GM12865 (cell line): ENCODE measurements around the gene CXCL6.

ENCODE experiments used
- DNase-seq: peaks from one replicate; pipeline ENCODE4 v3.0.0; 2010; ENCODE audit warnings: low read depth
- H3K4me3 ChIP-seq: 2 replicates; pipeline ENCODE4 v1.5.1; 2011; ENCODE audit warnings: mild to moderate bottlenecking, low read depth, low read length, control low read depth
- CTCF ChIP-seq: IDR thresholded peaks from 2 replicates; pipeline ENCODE4 v1.5.1; 2011; ENCODE audit warnings: low read length, control low read depth, low read depth, inconsistent platforms; ENCODE audit not compliant: insufficient read depth; ENCODE audit errors: missing control alignments

CXCL6 gene

GRCh38 chr4:73853718-73854473 lies 17.4 kb downstream of the CXCL6 start:
- DNase-seq: no peak
- no peak for TF ChIP-seq CTCF
- H3K4me3 ChIP-seq: no peak overlapping the region

GRCh38 chr4:73855406-73855805 lies 18.9 kb downstream of the CXCL6 start:
- DNase-seq: no peak
- no peak for TF ChIP-seq CTCF
- H3K4me3 ChIP-seq: no peak overlapping the region

- no peak for TF ChIP-seq CTCF
- DNase-seq: no peak
- H3K4me3 ChIP-seq: no peak overlapping the region
These were observed 20.0 kb downstream of the CXCL6 start for GRCh38 chr4:73856518-73856917.

GRCh38 chr4:73859614-73860088 lies 23.2 kb downstream of the CXCL6 start:
- no peak for TF ChIP-seq CTCF
- H3K4me3 ChIP-seq: no peak overlapping the region
- DNase-seq: no peak

- no peak overlapping the region for H3K4me3 ChIP-seq
- DNase-seq: no peak
- TF ChIP-seq CTCF: no peak
These were observed 23.7 kb downstream of the CXCL6 start for GRCh38 chr4:73860181-73860580.

GRCh38 chr4:73860917-73861316 lies 24.4 kb downstream of the CXCL6 start:
- H3K4me3 ChIP-seq: no peak overlapping the region
- TF ChIP-seq CTCF: no peak
- no peak for DNase-seq

- DNase-seq: no peak
- H3K4me3 ChIP-seq: no peak overlapping the region
- no peak for TF ChIP-seq CTCF
These were observed 25.8 kb downstream of the CXCL6 start for GRCh38 chr4:73862322-73862721.
